HEK293 (cell line): ENCODE data around the gene GLTP.

Experiments
- ATF2 ChIP-seq: fragments of 450-650 bp; formaldehyde crosslinking; IDR thresholded peaks from 2 replicates; pipeline ENCODE4 v1.5.1; 2016; ENCODE audit warnings: missing biosample characterization, missing genetic modification characterization, low read depth
- MEIS1 ChIP-seq: sonication (generic); formaldehyde crosslinking; IDR thresholded peaks from 2 replicates; pipeline ENCODE4 v1.8.1; 2022; ENCODE audit warnings: missing genetic modification reagents, mild to moderate bottlenecking, borderline replicate concordance
- ZNF148 ChIP-seq: fragments of 450-650 bp; formaldehyde crosslinking; IDR thresholded peaks from 2 replicates; pipeline ENCODE4 v1.5.0; 2017; ENCODE audit warnings: missing biosample characterization, missing genetic modification characterization, borderline replicate concordance
- ZNF274 ChIP-seq, 2 experiments: fragments of 200-500 bp in 1 of 2; fragments of 450-650 bp in 1 of 2; sonication (Bioruptor generic) in 1 of 2; formaldehyde crosslinking in 1 of 2; IDR thresholded peaks; 2 replicates each; pipeline versions ENCODE4 v1.5.1 to v1.6.1; 2014 to 2016; ENCODE audit warnings: borderline replicate concordance in 1 of 2, inconsistent platforms in 1 of 2, low read length in 1 of 2, missing biosample characterization in 1 of 2, missing genetic modification characterization in 1 of 2
- ZNF354C ChIP-seq: fragments of 450-650 bp; formaldehyde crosslinking; IDR thresholded peaks from 2 replicates; pipeline ENCODE4 v1.5.1; 2016; ENCODE audit warnings: missing biosample characterization, missing genetic modification characterization, low read depth, borderline replicate concordance
- ZNF658 ChIP-seq: fragments of 450-650 bp; formaldehyde crosslinking; IDR thresholded peaks from 2 replicates; pipeline ENCODE4; 2016; ENCODE audit warnings: missing biosample characterization, missing genetic modification characterization
- ZNF747 ChIP-seq: fragments of 450-650 bp; formaldehyde crosslinking; IDR thresholded peaks from 2 replicates; pipeline ENCODE4 v1.5.1; 2016; ENCODE audit warnings: missing biosample characterization, missing genetic modification characterization
- ZNF768 ChIP-seq: fragments of 450-650 bp; formaldehyde crosslinking; IDR thresholded peaks from 2 replicates; pipeline ENCODE4 v1.5.1; 2018; ENCODE audit warnings: missing biosample characterization, mild to moderate bottlenecking, missing genetic modification characterization
- TF ChIP-seq, protein P1 (sequence below): fragments of 450-650 bp; formaldehyde crosslinking; IDR thresholded peaks from 2 replicates; pipeline ENCODE4 v1.5.1; 2016; ENCODE audit warnings: missing biosample characterization, missing genetic modification characterization
- TF ChIP-seq, protein P2 (sequence below): fragments of 450-650 bp; formaldehyde crosslinking; IDR thresholded peaks from 2 replicates; pipeline ENCODE4 v1.5.1; 2016; ENCODE audit warnings: missing biosample characterization, missing genetic modification characterization
- TF ChIP-seq, protein P3 (sequence below): fragments of 450-650 bp; formaldehyde crosslinking; IDR thresholded peaks from 2 replicates; pipeline ENCODE4 v1.5.1; 2017; ENCODE audit warnings: missing biosample characterization, missing genetic modification characterization
- TF ChIP-seq, protein P4 (sequence below): sonication (generic); formaldehyde crosslinking; IDR thresholded peaks from 2 replicates; pipeline ENCODE4 v1.8.1; 2022; ENCODE audit warnings: mild to moderate bottlenecking, moderate library complexity, missing genetic modification reagents

- TF ChIP-seq ZNF658 (tag by site-specific recombination) = no peak
- TF ChIP-seq, protein P1, sequence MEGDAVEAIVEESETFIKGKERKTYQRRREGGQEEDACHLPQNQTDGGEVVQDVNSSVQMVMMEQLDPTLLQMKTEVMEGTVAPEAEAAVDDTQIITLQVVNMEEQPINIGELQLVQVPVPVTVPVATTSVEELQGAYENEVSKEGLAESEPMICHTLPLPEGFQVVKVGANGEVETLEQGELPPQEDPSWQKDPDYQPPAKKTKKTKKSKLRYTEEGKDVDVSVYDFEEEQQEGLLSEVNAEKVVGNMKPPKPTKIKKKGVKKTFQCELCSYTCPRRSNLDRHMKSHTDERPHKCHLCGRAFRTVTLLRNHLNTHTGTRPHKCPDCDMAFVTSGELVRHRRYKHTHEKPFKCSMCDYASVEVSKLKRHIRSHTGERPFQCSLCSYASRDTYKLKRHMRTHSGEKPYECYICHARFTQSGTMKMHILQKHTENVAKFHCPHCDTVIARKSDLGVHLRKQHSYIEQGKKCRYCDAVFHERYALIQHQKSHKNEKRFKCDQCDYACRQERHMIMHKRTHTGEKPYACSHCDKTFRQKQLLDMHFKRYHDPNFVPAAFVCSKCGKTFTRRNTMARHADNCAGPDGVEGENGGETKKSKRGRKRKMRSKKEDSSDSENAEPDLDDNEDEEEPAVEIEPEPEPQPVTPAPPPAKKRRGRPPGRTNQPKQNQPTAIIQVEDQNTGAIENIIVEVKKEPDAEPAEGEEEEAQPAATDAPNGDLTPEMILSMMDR (tag by site-specific recombination) = no peak
- TF ChIP-seq ZNF148 = no peak
- TF ChIP-seq, protein P2, sequence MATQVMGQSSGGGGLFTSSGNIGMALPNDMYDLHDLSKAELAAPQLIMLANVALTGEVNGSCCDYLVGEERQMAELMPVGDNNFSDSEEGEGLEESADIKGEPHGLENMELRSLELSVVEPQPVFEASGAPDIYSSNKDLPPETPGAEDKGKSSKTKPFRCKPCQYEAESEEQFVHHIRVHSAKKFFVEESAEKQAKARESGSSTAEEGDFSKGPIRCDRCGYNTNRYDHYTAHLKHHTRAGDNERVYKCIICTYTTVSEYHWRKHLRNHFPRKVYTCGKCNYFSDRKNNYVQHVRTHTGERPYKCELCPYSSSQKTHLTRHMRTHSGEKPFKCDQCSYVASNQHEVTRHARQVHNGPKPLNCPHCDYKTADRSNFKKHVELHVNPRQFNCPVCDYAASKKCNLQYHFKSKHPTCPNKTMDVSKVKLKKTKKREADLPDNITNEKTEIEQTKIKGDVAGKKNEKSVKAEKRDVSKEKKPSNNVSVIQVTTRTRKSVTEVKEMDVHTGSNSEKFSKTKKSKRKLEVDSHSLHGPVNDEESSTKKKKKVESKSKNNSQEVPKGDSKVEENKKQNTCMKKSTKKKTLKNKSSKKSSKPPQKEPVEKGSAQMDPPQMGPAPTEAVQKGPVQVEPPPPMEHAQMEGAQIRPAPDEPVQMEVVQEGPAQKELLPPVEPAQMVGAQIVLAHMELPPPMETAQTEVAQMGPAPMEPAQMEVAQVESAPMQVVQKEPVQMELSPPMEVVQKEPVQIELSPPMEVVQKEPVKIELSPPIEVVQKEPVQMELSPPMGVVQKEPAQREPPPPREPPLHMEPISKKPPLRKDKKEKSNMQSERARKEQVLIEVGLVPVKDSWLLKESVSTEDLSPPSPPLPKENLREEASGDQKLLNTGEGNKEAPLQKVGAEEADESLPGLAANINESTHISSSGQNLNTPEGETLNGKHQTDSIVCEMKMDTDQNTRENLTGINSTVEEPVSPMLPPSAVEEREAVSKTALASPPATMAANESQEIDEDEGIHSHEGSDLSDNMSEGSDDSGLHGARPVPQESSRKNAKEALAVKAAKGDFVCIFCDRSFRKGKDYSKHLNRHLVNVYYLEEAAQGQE (tag by site-specific recombination) = no peak
- no peak for TF ChIP-seq ZNF354C
- TF ChIP-seq, protein P3, sequence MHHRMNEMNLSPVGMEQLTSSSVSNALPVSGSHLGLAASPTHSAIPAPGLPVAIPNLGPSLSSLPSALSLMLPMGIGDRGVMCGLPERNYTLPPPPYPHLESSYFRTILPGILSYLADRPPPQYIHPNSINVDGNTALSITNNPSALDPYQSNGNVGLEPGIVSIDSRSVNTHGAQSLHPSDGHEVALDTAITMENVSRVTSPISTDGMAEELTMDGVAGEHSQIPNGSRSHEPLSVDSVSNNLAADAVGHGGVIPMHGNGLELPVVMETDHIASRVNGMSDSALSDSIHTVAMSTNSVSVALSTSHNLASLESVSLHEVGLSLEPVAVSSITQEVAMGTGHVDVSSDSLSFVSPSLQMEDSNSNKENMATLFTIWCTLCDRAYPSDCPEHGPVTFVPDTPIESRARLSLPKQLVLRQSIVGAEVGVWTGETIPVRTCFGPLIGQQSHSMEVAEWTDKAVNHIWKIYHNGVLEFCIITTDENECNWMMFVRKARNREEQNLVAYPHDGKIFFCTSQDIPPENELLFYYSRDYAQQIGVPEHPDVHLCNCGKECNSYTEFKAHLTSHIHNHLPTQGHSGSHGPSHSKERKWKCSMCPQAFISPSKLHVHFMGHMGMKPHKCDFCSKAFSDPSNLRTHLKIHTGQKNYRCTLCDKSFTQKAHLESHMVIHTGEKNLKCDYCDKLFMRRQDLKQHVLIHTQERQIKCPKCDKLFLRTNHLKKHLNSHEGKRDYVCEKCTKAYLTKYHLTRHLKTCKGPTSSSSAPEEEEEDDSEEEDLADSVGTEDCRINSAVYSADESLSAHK (tag by site-specific recombination) = no peak
- TF ChIP-seq ZNF274 (IDR thresholded peaks at IDR 0.05; ENCODE audit: low read length) = no peak
- no peak for TF ChIP-seq ZNF274 (tag by site-specific recombination; IDR thresholded peaks at IDR 0.05; ENCODE audit: borderline replicate concordance)
- no peak for TF ChIP-seq ZNF768 (tag by site-specific recombination)
- TF ChIP-seq, protein P4, sequence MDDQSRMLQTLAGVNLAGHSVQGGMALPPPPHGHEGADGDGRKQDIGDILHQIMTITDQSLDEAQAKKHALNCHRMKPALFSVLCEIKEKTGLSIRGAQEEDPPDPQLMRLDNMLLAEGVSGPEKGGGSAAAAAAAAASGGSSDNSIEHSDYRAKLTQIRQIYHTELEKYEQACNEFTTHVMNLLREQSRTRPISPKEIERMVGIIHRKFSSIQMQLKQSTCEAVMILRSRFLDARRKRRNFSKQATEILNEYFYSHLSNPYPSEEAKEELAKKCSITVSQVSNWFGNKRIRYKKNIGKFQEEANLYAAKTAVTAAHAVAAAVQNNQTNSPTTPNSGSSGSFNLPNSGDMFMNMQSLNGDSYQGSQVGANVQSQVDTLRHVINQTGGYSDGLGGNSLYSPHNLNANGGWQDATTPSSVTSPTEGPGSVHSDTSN = no peak
- no peak for TF ChIP-seq ZNF747 (tag by site-specific recombination)
- TF ChIP-seq ATF2 (tag by site-specific recombination) = no peak
- no peak for TF ChIP-seq MEIS1 (CRISPR knock-in tag)
Measured at GRCh38 chr12:109832541-109833306, 47.6 kb downstream of the GLTP start.
